ENCODE data around the gene IL11RA. TPM values are rescaled to one million over a fixed set of nuclear protein-coding genes. Genes with fewer than 3 reads are reported as not detected.

IL11RA gene
- total RNA-seq, 1 donor from 2014 or later: 15.4 TPM

GRCh38 chr9:34653151-34654072 is 1.4 kb downstream of the IL11RA start:
- TF ChIP-seq CTCF (conservative IDR thresholded peaks at IDR 0.05): no peak
- Mint-ChIP-seq H3K9me3 (no peaks in the 10 kb centered on the region), H3K36me3 (ENCODE audit: low read depth) (peaks cover 6% of the 10 kb centered on the region), H3K4me3 (peak overlapping the region; percentile 76), H3K4me1 (peaks cover 41% of the 10 kb centered on the region), H3K27ac (ENCODE audit: unreplicated experiment) (peak overlapping the region; percentile 87), H3K27me3 (ENCODE audit: low read depth) (no peaks in the 10 kb centered on the region)
- DNase-seq (ENCODE audit: low read depth, low spot score): no peak

- no peak for TF ChIP-seq CTCF (conservative IDR thresholded peaks at IDR 0.05)
- no peak for DNase-seq (ENCODE audit: low read depth, low spot score)
- Mint-ChIP-seq H3K27me3 (ENCODE audit: low read depth) (no peaks in the 10 kb centered on the region), H3K4me1 (peaks cover 37% of the 10 kb centered on the region), H3K27ac (ENCODE audit: unreplicated experiment) (no peak overlapping the region), H3K9me3 (no peaks in the 10 kb centered on the region), H3K36me3 (ENCODE audit: low read depth) (no peaks in the 10 kb centered on the region), H3K4me3 (peak overlapping the region; percentile 23)
Measured at GRCh38 chr9:34654323-34655051, 2.5 kb downstream of the IL11RA start.

GRCh38 chr9:34655394-34655793 is 3.4 kb downstream of the IL11RA start:
- H3K4me3 Mint-ChIP-seq: no peak overlapping the region
- no peak for TF ChIP-seq CTCF (conservative IDR thresholded peaks at IDR 0.05)
- no peaks in the 10 kb centered on the region for H3K36me3 Mint-ChIP-seq (ENCODE audit: low read depth)
- H3K4me1 Mint-ChIP-seq: peaks cover 37% of the 10 kb centered on the region
- H3K27ac Mint-ChIP-seq (ENCODE audit: unreplicated experiment): no peak overlapping the region
- DNase-seq (ENCODE audit: low read depth, low spot score): no peak
- no peaks in the 10 kb centered on the region for H3K27me3 Mint-ChIP-seq (ENCODE audit: low read depth)
- no peaks in the 10 kb centered on the region for H3K9me3 Mint-ChIP-seq

GRCh38 chr9:34656992-34657391 is 5.0 kb downstream of the IL11RA start:
- H3K9me3 Mint-ChIP-seq: no peaks in the 10 kb centered on the region
- DNase-seq (ENCODE audit: low read depth, low spot score): no peak
- H3K36me3 Mint-ChIP-seq (ENCODE audit: low read depth): no peaks in the 10 kb centered on the region
- no peak overlapping the region for H3K4me3 Mint-ChIP-seq
- H3K4me1 Mint-ChIP-seq: peaks cover 23% of the 10 kb centered on the region
- H3K27ac Mint-ChIP-seq (ENCODE audit: unreplicated experiment): no peak overlapping the region
- no peak for TF ChIP-seq CTCF (conservative IDR thresholded peaks at IDR 0.05)
- H3K27me3 Mint-ChIP-seq (ENCODE audit: low read depth): no peaks in the 10 kb centered on the region

GRCh38 chr9:34658461-34658860 is 6.5 kb downstream of the IL11RA start:
- Mint-ChIP-seq H3K36me3 (ENCODE audit: low read depth) (no peaks in the 10 kb centered on the region), H3K9me3 (no peaks in the 10 kb centered on the region), H3K4me3 (no peak overlapping the region), H3K4me1 (peaks cover 8% of the 10 kb centered on the region), H3K27ac (ENCODE audit: unreplicated experiment) (peak overlapping the region; percentile 20), H3K27me3 (ENCODE audit: low read depth) (no peaks in the 10 kb centered on the region)
- no peak for TF ChIP-seq CTCF (conservative IDR thresholded peaks at IDR 0.05)
- no peak for DNase-seq (ENCODE audit: low read depth, low spot score)
